ENCODE results near the gene USF3.
A peak's percentile ranks its signal among the peaks of the same experiment; 100 is the strongest.

USF3 gene

GRCh38 chr3:113698213-113698742 is 1.8 kb upstream of the USF3 start:
- no peak for DNase-seq

- DNase-seq: no peak
Measured at GRCh38 chr3:113697500-113698090, 1.2 kb upstream of the USF3 start.

DNA sequence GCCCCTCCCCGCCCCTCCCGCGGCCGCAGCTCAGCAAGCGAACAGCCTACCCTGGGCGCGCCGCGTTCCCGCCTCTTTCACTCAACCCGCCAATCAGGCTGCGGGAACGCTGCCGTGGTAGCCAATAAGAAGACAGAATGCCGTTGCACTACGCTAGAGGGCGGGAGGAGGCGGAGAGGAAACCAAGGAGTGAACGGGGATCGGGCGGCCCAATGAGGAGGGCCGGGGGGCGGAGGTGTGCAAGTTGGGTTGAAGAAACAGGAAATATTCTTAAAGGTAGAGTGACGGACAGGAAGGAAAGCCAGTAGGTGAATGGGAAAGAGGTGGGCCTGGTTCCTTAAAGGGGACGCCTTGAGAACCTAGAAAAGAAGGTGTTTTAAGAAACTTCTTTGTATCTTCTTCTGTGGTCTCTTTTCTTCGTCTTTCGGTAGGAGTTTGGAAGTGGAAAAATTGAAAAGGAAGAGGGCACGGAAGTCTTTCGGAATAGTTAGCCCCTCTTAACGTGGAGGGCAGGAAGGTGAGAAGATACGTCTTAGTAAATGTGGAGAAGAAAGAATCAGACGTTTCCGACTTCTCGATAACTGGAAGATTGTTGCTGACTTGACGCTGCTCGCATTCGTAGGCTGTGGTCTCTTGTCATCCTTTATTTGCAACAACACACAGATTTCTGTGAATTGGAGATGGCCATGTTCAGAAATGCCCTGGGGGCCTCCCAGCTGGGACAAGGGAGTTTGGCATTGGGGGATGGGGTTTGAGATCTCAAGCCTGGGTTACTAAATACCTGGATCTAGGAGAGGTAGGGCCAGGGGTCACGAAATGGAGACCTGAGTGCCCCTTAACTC is 437 bp upstream of the USF3 start:
- peak; percentile 99 for DNase-seq

GRCh38 chr3:113695431-113695785 is 1.0 kb downstream of the USF3 start:
- DNase-seq: no peak

GRCh38 chr3:113690482-113690881 is 6.0 kb downstream of the USF3 start:
- DNase-seq: no peak

DNA sequence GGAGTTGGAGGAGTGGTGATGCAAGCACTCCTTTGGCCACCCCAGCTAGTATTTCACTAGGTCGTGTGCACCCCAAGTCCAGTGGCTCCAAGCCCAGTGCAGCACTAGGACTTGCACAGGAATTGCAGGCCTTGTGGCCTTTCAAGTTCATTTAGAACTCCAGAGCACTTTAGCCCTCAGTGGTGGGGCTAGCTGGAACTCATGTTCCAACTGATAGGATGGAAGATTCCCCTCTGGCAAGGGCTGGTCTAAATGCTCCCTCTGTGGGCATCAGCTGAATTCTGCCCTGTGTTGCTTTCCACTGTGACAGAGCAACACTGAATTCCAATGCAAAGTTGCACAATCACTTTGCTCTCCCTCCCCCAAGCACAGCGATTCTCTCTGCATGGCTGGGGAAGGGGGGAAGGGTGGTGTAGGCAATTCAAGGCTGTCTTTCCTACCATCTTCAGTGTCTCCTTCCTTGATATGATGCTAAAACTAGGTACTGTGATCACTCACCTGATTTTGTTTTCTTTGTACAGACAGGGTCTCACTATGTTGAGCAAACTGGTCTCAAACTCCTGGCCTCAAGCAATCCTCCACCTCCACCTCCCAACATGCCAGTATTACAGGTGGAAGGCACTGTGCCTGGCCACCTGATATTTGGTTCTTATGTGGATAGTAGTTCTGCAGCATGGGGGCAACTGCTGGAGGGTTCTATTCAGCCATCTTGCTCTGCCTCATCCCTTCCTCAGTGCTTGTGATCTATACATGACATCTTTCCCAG is 10.3 kb downstream of the USF3 start:
- DNase-seq: no peak

GRCh38 chr3:113685124-113685523 is 11.3 kb downstream of the USF3 start:
- no peak for DNase-seq

DNA sequence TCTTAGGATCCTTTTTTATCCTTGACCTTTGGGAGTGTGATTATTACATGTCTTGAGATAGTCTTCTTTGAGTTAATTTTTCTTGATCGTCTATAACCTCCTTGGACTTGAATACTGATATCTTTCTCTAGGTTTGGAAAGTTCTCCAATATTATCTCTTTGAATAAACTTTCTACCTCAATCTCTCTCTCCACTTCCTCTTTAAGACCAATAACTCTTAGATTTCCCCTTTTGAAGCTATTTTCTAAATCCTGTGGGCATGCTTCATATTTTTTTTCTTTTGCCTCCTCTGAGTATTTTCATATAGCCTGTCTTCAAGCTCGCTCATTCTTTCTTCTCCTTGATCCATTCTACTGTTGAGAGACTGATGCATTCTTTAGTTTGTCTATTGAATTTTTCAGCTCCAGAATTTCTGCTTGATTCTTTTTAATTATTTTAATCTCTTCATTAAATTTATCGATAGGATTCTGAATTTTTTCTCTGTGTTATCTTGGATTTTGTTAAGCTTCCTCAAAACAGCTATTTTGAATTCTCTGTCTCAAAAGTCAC is 12.1 kb downstream of the USF3 start:
- DNase-seq: no peak

DNA sequence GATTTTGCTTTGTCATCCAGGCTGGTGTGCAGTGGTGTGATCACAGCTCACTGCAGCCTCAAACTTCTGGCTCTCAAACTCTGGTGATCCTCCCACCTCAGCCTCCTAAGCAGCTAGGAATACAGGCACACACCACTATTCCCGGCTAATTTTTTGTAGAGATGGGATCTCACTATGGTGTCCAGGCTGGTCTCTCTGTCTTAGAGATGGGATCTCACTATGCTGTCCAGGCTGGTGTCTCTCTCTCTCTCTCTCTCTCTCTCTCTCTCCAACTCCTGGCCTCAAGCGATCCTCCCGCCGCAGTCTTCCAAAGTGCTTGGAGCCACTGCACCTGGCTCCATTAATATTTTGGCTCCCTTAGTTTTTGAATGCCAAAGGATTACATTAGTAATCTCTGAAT is 17.7 kb downstream of the USF3 start:
- DNase-seq: no peak

GRCh38 chr3:113677737-113678136 is 18.7 kb downstream of the USF3 start:
- no peak for DNase-seq

- no peak for DNase-seq
Measured at GRCh38 chr3:113676261-113676660, 20.2 kb downstream of the USF3 start.

- no peak for DNase-seq
Measured at GRCh38 chr3:113673593-113673992, 22.8 kb downstream of the USF3 start.

DNA sequence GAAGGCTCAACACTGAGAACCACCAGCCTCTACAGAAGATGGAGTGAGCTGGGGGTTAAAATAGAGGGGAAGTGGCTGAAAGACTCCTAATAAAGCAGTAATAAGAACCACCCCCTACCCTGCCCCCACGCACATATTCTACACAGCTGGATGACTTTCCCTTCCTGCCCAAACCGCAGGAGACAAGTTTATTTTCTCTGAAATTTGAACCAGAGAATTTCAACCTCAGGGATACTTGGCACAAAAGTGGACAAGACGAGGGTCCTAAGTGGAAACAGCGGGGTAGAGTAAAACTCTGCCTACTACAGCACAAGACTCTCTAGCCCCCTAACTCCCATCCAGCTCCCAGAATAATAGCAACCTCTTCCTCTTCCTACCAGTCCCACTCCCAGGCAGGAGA is 28.4 kb downstream of the USF3 start:
- DNase-seq: no peak

DNA sequence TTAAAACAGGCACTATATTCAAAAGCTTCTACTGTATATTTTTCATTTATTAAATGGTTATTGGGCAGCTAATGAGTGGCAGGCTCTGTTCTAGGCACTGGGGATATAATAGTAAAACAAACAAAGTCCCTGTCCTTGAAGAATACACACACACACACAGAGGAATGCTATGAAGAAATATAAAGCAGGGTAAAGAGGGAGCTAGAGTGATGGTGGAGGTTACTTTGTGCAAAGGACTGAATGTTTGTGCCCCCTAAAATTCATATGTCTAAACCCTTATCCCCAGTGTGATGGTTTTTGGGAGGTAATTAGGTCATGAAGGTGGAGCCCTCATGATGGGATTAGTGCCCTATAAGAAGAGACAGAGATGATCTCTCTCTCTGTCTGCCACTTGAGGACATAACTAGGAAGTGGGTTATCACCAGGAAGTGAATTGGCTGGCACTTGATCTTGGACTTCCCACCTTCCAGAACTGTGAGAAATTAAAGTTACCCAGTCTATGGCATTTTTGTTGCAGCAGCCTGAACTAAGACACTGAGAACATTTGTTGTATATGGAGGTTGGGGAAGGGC is 31.8 kb downstream of the USF3 start:
- no peak for DNase-seq

DNA sequence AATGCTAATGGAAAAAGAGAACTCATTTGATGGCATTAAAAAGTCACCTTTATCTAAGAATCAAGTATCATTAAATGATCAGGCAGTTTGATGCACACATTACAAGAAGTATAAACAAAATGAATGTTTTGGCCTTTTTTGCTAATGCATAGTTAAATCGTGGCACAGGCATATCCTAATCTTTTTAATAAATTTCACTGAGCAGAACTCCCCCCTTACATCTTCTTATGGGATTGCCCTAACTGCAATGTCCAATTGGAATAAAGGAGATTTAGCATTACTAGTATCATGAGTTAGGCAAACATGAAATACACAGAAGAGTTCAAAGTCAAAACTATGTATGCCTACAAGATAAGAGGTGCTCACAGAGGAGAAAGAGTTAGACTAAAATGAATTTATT is 32.7 kb downstream of the USF3 start:
- DNase-seq: no peak

- DNase-seq: no peak
Measured at GRCh38 chr3:113663324-113663750, 33.1 kb downstream of the USF3 start.

- no peak for DNase-seq
Measured at GRCh38 chr3:113662824-113663223, 33.6 kb downstream of the USF3 start.

DNA sequence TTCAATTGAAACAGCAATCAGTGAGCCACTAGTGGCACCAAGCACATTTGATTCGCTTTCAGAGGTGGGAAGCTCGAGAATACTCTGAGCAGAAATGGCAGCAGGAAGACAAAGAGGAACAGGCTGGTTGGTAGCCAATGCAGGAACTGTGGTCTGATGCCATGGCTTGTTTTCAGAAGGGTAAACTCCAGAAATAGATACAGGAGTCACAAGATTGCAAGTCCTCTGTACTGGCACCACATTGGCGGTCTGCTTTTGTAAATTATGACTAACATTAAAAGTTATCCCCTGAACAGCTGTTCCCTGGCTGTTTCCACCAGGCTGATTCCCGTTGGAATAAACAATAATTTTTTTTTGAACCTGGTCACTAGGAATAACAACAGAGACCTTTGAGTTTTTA is 35.5 kb downstream of the USF3 start:
- no peak for DNase-seq

GRCh38 chr3:113660458-113660857 is 36.0 kb downstream of the USF3 start:
- no peak for DNase-seq

- no peak for DNase-seq
Measured at GRCh38 chr3:113659996-113660395, 36.4 kb downstream of the USF3 start.

DNA sequence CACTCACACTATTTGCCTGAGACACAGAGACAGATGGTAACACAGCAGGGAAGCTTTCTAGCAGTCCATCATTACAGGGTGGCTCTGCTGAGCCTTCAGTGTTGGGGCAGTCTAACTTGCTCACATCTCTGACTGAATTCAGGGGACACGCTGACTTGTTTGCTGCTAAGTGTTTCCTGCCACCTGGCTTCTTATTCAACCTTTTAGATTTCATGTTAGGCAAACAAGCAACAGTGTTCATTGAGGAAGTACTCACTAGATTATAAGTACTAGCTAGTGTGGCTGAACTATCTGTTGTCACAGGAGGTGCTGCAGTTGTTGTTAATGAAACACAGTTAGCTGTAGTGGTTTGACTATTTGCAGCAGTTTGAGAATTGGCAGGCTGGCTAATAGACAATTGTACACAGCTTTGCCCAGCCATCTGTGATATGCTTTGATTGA is 37.3 kb downstream of the USF3 start:
- no peak for DNase-seq

- no peak for DNase-seq
Measured at GRCh38 chr3:113658107-113658506, 38.3 kb downstream of the USF3 start.

- DNase-seq: no peak
Measured at GRCh38 chr3:113654851-113655250, 41.6 kb downstream of the USF3 start.
